Liver (tissue), 9 donors: ENCODE results near the gene PCSK4. TPM values are rescaled to one million over a fixed set of nuclear protein-coding genes. Genes with fewer than 3 reads are reported as not detected.

Experiments used
- DNase-seq: peaks from one replicate; pipeline ENCODE4 v3.0.0-alpha.2; 2017; ENCODE audit warnings: low spot score
- H3K27ac ChIP-seq, 2 donors: one replicate each; pipeline ENCODE4 v1.7.0; 2013; ENCODE audit warnings: inconsistent platforms in 2 of 2, low read length in 2 of 2, control low read depth in 1 of 2, low read depth in 1 of 2, mild to moderate bottlenecking in 1 of 2
- H3K27me3 ChIP-seq, 4 donors: one replicate each; pipeline versions ENCODE4 v1.6.1 to v1.7.0; 2013; ENCODE audit warnings: low read length in 3 of 4, inconsistent platforms in 1 of 4, mild to moderate bottlenecking in 1 of 4, moderate library complexity in 1 of 4; ENCODE audit not compliant: control insufficient read depth in 4 of 4, insufficient read depth in 4 of 4
- H3K36me3 ChIP-seq, 4 donors: one replicate each; pipeline versions ENCODE4 v1.6.1 to v1.7.0; 2013; ENCODE audit warnings: low read length in 3 of 4, mild to moderate bottlenecking in 3 of 4, low read depth in 1 of 4, moderate library complexity in 1 of 4; ENCODE audit not compliant: control insufficient read depth in 4 of 4, insufficient read depth in 3 of 4
- H3K4me1 ChIP-seq, 4 donors: one replicate each; pipeline versions ENCODE4 v1.6.1 to v1.7.0; 2013; ENCODE audit warnings: low read length in 3 of 4, mild to moderate bottlenecking in 3 of 4, moderate library complexity in 1 of 4; ENCODE audit not compliant: control insufficient read depth in 4 of 4, insufficient read depth in 4 of 4
- H3K4me3 ChIP-seq, 3 donors: one replicate each; pipeline versions ENCODE4 v1.6.1 to v1.7.0; 2013; ENCODE audit warnings: low read length in 3 of 3, control low read depth in 1 of 3, low read depth in 1 of 3, mild to moderate bottlenecking in 1 of 3
- H3K9ac ChIP-seq, 2 donors: one replicate each; pipeline ENCODE4 v1.7.0; 2013; ENCODE audit warnings: low read length in 2 of 2, mild to moderate bottlenecking in 2 of 2, moderate library complexity in 2 of 2, control low read depth in 1 of 2, low read depth in 1 of 2
- H3K9me3 ChIP-seq, 4 donors: one replicate each; pipeline versions ENCODE4 v1.6.1 to v1.7.0; 2013; ENCODE audit warnings: low read length in 3 of 4; ENCODE audit not compliant: control insufficient read depth in 4 of 4
- EGR1 ChIP-seq, 2 donors: IDR thresholded peaks; 2 replicates each; pipeline ENCODE4 v1.6.1; 2016 to 2018; ENCODE audit warnings: antibody characterized with exemption in 2 of 2, low read depth in 2 of 2
- FOXA1 ChIP-seq: IDR thresholded peaks from 2 replicates; pipeline ENCODE4 v1.6.1; 2016; ENCODE audit warnings: antibody characterized with exemption
- FOXA2 ChIP-seq: IDR thresholded peaks from 2 replicates; pipeline ENCODE4 v1.6.1; 2016; ENCODE audit warnings: antibody characterized with exemption
- GABPA ChIP-seq, 2 donors: IDR thresholded peaks in 1 of 2; conservative IDR thresholded peaks in 1 of 2; 2 replicates each; pipeline ENCODE4 v1.6.1; 2016; ENCODE audit warnings: antibody characterized with exemption in 2 of 2, mild to moderate bottlenecking in 1 of 2, moderate library complexity in 1 of 2
- HNF4A ChIP-seq, 2 donors: conservative IDR thresholded peaks; 2 replicates each; pipeline ENCODE4 v1.6.1; 2016; ENCODE audit warnings: antibody characterized with exemption in 2 of 2, mild to moderate bottlenecking in 2 of 2
- HNF4G ChIP-seq: IDR thresholded peaks from 2 replicates; pipeline ENCODE4 v1.6.1; 2016; ENCODE audit warnings: antibody characterized with exemption
- JUND ChIP-seq, 2 donors: IDR thresholded peaks; 2 replicates each; pipeline ENCODE4 v1.6.1; 2016; ENCODE audit warnings: antibody characterized with exemption in 2 of 2
- NR2F2 ChIP-seq: IDR thresholded peaks from 2 replicates; pipeline ENCODE4 v1.6.1; 2016; ENCODE audit warnings: antibody characterized with exemption
- RAD21 ChIP-seq, 2 donors: IDR thresholded peaks; 2 replicates each; pipeline ENCODE4 v1.6.1; 2016; ENCODE audit warnings: antibody characterized with exemption in 2 of 2, mild to moderate bottlenecking in 2 of 2
- RXRA ChIP-seq, 2 donors: IDR thresholded peaks; 2 replicates each; pipeline ENCODE4 v1.6.1; 2017 to 2018; ENCODE audit warnings: antibody characterized with exemption in 2 of 2, mild to moderate bottlenecking in 1 of 2
- SP1 ChIP-seq: IDR thresholded peaks from 2 replicates; pipeline ENCODE4 v1.6.1; 2018; ENCODE audit warnings: antibody characterized with exemption, mild to moderate bottlenecking
- TAF1 ChIP-seq: conservative IDR thresholded peaks from 2 replicates; pipeline ENCODE4 v1.6.1; 2016; ENCODE audit warnings: antibody characterized with exemption, mild to moderate bottlenecking
- YY1 ChIP-seq: IDR thresholded peaks from 2 replicates; pipeline ENCODE4 v1.6.1; 2016; ENCODE audit warnings: antibody characterized with exemption, mild to moderate bottlenecking
- WGBS: extraction: QIAGEN DNeasy Blood & Tissue Kit; methylation state at CpG from one replicate; pipeline ENCODE4 v1.1.7; 2013; 5-methylcytosine and 5-hydroxymethylcytosine counted together
- polyA plus RNA-seq, 2 donors: library from polyadenylated mRNA; stranded (reverse) in 1 of 2; unstranded in 1 of 2; fragments of 200-250 nt in 1 of 2; fragments of >200 nt in 1 of 2; fragmentation: Nextera tagmentation in 1 of 2; extraction: Ambion mirVana in 1 of 2; gene quantifications; one replicate each; pipeline versions ENCODE4 v1.2.1 to v1.2.3, GENCODE V29; 2013 to 2015
- total RNA-seq, 2 donors: library from RNA; depleted of rRNA; stranded (reverse); fragments of >200 nt; gene quantifications; one replicate each; pipeline ENCODE4 v1.2.3, GENCODE V29; 2014
- TF ChIP-seq, protein P1 (sequence below): IDR thresholded peaks from 2 replicates; pipeline ENCODE4 v1.6.1; 2016; ENCODE audit warnings: antibody characterized with exemption
- TF ChIP-seq, protein P2 (sequence below): IDR thresholded peaks from 2 replicates; pipeline ENCODE4 v1.6.1; 2016; ENCODE audit warnings: antibody characterized with exemption
- TF ChIP-seq, protein P3 (sequence below): IDR thresholded peaks from 2 replicates; pipeline ENCODE4 v1.6.1; 2016; ENCODE audit warnings: antibody characterized with exemption
- TF ChIP-seq, protein P4 (sequence below): fragments of 150-350 bp; IDR thresholded peaks from 2 replicates; pipeline ENCODE4 v1.5.1; 2017; ENCODE audit warnings: improper control_type of control experiment, low read depth, low read length; ENCODE audit not compliant: missing input control
- TF ChIP-seq, protein P5 (sequence below): IDR thresholded peaks from 2 replicates; pipeline ENCODE4 v1.6.1; 2016; ENCODE audit warnings: antibody characterized with exemption, mild to moderate bottlenecking
- donor health status: healthy.
- donor health status: healthy.
- donor health status: healthy.
- donor health status: healthy.
- donor health status: healthy.

The PCSK4 gene
- total and polyA plus RNA-seq, 4 donors = 0.60 to 2.6 (median 1.9) TPM

- Histone ChIP-seq H3K4me3 (no peak overlapping the region), H3K4me1 (peaks cover 0 to 5% (median 2%) of the 10 kb centered on the region in 4 donors), H3K36me3 (no peaks in the 10 kb centered on the region), H3K9ac (no peak overlapping the region), H3K27me3 (peaks cover 0 to 26% (median 7%) of the 10 kb centered on the region in 4 donors), H3K27ac (no peak overlapping the region), H3K9me3 (no peaks in the 10 kb centered on the region)
- no peak for TF ChIP-seq GABPA (IDR thresholded peaks at IDR 0.05 in 1 of 2, conservative IDR thresholded peaks at IDR 0.05 in 1 of 2)
- TF ChIP-seq TAF1 = no peak
- no peak for TF ChIP-seq JUND (IDR thresholded peaks at IDR 0.05)
- no peak for TF ChIP-seq RXRA (IDR thresholded peaks at IDR 0.05)
- no peak for TF ChIP-seq HNF4G
- no peak for TF ChIP-seq YY1
- TF ChIP-seq FOXA1 = no peak
- TF ChIP-seq EGR1 (IDR thresholded peaks at IDR 0.05; ENCODE audit: low read depth in 2 of 2) = no peak
- TF ChIP-seq, protein P1, sequence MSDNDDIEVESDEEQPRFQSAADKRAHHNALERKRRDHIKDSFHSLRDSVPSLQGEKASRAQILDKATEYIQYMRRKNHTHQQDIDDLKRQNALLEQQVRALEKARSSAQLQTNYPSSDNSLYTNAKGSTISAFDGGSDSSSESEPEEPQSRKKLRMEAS = no peak
- TF ChIP-seq, protein P2, sequence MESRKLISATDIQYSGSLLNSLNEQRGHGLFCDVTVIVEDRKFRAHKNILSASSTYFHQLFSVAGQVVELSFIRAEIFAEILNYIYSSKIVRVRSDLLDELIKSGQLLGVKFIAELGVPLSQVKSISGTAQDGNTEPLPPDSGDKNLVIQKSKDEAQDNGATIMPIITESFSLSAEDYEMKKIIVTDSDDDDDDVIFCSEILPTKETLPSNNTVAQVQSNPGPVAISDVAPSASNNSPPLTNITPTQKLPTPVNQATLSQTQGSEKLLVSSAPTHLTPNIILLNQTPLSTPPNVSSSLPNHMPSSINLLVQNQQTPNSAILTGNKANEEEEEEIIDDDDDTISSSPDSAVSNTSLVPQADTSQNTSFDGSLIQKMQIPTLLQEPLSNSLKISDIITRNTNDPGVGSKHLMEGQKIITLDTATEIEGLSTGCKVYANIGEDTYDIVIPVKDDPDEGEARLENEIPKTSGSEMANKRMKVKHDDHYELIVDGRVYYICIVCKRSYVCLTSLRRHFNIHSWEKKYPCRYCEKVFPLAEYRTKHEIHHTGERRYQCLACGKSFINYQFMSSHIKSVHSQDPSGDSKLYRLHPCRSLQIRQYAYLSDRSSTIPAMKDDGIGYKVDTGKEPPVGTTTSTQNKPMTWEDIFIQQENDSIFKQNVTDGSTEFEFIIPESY = no peak
- no peak for TF ChIP-seq HNF4A (conservative IDR thresholded peaks at IDR 0.05)
- TF ChIP-seq, protein P3, sequence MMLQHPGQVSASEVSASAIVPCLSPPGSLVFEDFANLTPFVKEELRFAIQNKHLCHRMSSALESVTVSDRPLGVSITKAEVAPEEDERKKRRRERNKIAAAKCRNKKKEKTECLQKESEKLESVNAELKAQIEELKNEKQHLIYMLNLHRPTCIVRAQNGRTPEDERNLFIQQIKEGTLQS = no peak
- TF ChIP-seq, protein P4, sequence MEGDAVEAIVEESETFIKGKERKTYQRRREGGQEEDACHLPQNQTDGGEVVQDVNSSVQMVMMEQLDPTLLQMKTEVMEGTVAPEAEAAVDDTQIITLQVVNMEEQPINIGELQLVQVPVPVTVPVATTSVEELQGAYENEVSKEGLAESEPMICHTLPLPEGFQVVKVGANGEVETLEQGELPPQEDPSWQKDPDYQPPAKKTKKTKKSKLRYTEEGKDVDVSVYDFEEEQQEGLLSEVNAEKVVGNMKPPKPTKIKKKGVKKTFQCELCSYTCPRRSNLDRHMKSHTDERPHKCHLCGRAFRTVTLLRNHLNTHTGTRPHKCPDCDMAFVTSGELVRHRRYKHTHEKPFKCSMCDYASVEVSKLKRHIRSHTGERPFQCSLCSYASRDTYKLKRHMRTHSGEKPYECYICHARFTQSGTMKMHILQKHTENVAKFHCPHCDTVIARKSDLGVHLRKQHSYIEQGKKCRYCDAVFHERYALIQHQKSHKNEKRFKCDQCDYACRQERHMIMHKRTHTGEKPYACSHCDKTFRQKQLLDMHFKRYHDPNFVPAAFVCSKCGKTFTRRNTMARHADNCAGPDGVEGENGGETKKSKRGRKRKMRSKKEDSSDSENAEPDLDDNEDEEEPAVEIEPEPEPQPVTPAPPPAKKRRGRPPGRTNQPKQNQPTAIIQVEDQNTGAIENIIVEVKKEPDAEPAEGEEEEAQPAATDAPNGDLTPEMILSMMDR = no peak
- TF ChIP-seq FOXA2 = no peak
- no peak for TF ChIP-seq RAD21 (IDR thresholded peaks at IDR 0.05)
- no peak for DNase-seq
- WGBS = 79% methylated on average over 33 of the region's 33 CpGs
Observed at GRCh38 chr19:1526066-1526778, 36.1 kb upstream of the PCSK4 start.

GRCh38 chr19:1525343-1525742 lies 35.2 kb upstream of the PCSK4 start:
- peaks cover 0 to 26% (median 7%) of the 10 kb centered on the region in 4 donors for H3K27me3 ChIP-seq
- no peak for TF ChIP-seq YY1
- no peak for TF ChIP-seq EGR1 (IDR thresholded peaks at IDR 0.05; ENCODE audit: low read depth in 2 of 2)
- TF ChIP-seq NR2F2 = no peak
- no peak for TF ChIP-seq JUND (IDR thresholded peaks at IDR 0.05)
- TF ChIP-seq RAD21 (IDR thresholded peaks at IDR 0.05) = no peak
- TF ChIP-seq HNF4G = no peak
- TF ChIP-seq HNF4A (conservative IDR thresholded peaks at IDR 0.05) = no peak
- no peak for TF ChIP-seq SP1
- TF ChIP-seq, protein P2 = no peak
- TF ChIP-seq, protein P5, sequence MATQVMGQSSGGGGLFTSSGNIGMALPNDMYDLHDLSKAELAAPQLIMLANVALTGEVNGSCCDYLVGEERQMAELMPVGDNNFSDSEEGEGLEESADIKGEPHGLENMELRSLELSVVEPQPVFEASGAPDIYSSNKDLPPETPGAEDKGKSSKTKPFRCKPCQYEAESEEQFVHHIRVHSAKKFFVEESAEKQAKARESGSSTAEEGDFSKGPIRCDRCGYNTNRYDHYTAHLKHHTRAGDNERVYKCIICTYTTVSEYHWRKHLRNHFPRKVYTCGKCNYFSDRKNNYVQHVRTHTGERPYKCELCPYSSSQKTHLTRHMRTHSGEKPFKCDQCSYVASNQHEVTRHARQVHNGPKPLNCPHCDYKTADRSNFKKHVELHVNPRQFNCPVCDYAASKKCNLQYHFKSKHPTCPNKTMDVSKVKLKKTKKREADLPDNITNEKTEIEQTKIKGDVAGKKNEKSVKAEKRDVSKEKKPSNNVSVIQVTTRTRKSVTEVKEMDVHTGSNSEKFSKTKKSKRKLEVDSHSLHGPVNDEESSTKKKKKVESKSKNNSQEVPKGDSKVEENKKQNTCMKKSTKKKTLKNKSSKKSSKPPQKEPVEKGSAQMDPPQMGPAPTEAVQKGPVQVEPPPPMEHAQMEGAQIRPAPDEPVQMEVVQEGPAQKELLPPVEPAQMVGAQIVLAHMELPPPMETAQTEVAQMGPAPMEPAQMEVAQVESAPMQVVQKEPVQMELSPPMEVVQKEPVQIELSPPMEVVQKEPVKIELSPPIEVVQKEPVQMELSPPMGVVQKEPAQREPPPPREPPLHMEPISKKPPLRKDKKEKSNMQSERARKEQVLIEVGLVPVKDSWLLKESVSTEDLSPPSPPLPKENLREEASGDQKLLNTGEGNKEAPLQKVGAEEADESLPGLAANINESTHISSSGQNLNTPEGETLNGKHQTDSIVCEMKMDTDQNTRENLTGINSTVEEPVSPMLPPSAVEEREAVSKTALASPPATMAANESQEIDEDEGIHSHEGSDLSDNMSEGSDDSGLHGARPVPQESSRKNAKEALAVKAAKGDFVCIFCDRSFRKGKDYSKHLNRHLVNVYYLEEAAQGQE = no peak
- TF ChIP-seq, protein P3 = no peak
- no peak for TF ChIP-seq FOXA1
- TF ChIP-seq, protein P4 = no peak
- no peak for TF ChIP-seq RXRA (IDR thresholded peaks at IDR 0.05)

More at GRCh38 chr19:1525343-1525742, 35.2 kb upstream of the PCSK4 start:
- DNase-seq = no peak
- no peak overlapping the region for H3K4me3 ChIP-seq
- H3K27ac ChIP-seq = no peak overlapping the region
- H3K4me1 ChIP-seq = peaks cover 0 to 5% (median 2%) of the 10 kb centered on the region in 4 donors
- WGBS = 67% methylated on average over 31 of the region's 31 CpGs
- H3K36me3 ChIP-seq = no peaks in the 10 kb centered on the region
- H3K9ac ChIP-seq = no peak overlapping the region
- no peaks in the 10 kb centered on the region for H3K9me3 ChIP-seq
